NCI-H345 treated with DMSO at 0.1 percent for 48 hours (cell line): ENCODE measurements around the gene NACC2.

Experiments
- DNase-seq: peaks from one replicate; lab custom pipeline; 2025; ENCODE audit not compliant: unreplicated experiment; lab: John Stamatoyannopoulos, UW

NACC2 gene

GRCh38 chr9:136015656-136016571, 79.2 kb downstream of the NACC2 start:
- DNase-seq, result no peak

DNA sequence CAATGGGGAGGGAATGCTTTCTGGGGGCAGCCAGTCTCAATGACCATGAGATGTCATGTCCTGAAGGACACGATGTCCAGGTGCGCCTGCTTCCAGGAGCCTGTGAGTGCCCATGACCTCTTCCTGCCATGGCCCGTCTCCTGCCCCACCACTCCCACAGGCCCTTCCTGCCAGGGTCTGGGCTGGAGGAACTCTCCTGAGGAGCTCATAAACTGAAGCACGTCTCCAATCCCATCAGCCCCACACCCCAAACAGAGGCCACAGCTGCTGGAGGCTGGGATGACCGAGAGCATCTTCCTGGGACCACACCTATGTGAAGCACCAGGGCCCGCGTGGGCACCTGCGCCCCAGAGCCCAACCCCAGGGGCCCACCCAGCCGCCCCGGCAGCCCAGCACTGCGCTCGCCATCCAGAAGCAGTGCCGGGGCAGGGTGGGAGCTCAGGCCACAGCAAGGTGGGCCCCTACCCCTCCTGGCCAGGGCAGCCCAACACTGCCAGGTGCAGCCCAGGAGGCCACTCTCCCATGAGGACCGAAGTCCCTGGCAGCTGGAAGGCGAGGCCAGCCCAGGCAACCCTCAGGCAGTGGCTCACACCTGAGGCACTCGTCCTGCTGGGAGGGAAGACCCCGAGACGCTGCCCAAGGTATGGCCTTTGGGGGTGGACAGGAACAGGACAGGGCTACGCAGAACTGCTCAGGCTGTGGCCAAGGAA, 80.0 kb downstream of the NACC2 start:
- DNase-seq, result no peak

GRCh38 chr9:136014147-136014923, 80.8 kb downstream of the NACC2 start:
- DNase-seq, result no peak

GRCh38 chr9:136013524-136014034, 81.5 kb downstream of the NACC2 start:
- DNase-seq, result no peak

- DNase-seq, result no peak
These were observed 82.0 kb downstream of the NACC2 start for GRCh38 chr9:136013116-136013515.

GRCh38 chr9:136012651-136013050, 82.4 kb downstream of the NACC2 start:
- DNase-seq, result no peak

DNA sequence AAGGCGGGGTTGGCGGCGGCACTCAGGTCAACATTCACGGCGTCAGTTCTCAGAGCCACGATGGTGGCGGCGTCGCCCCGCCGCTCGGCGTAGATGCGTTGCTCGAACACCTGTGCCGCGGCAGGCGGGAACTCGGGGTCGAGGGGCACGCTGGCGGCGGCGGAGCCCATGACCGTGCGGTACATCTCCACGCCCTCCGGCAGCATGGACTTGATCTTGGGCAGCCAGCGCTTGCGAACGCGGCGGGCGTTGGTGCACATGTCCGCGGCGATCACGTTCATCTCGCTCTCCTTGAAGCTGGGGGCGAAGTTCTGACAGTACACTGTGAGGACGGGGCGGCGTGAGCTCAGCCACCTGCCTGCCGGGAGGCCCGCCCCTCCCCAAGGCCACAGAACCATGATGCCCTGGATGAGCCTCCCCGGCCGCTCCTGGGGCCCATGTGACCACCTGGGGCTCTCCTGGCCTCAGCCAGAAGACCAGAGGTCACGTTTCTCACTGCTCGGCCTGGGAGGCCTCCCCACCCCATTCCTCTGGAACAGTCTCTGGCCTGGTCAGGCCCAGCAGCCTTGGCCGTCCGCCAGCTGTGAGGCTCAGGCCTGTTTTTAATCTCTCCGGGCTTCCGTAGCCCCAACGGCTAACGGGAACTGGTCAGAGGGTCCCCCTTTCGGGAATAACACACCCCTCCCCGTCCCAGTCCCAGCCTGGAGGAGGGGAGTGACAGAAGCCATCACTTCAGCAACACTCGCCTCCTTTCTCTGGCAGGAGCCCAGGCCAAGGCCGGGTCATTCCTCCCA, 83.2 kb downstream of the NACC2 start:
- no peak for DNase-seq

- DNase-seq, result no peak
These were observed 83.8 kb downstream of the NACC2 start for GRCh38 chr9:136011376-136011702.

- no peak for DNase-seq
These were observed 84.3 kb downstream of the NACC2 start for GRCh38 chr9:136010615-136011361.

DNA sequence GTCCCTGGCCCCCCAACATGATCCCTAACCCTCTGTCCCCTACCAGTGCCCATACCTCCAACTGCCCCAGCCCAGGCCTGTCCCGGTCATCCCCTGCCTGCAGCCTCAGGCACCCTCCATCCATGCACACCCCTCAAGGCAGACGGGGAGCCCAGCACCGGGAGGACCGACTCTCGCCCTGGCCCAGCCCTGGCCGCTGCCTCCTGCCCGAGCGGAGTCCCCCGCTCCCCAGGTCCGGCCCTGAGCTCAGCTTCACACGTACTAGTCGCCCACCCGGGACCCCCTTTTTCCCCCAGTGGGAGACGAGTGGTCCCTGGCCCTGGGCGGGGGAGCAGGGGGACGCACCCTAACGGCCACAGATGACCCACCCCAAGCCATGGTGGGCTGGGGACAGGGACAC, 84.9 kb downstream of the NACC2 start:
- no peak for DNase-seq

GRCh38 chr9:136009516-136009915, 85.6 kb downstream of the NACC2 start:
- DNase-seq, result no peak

DNA sequence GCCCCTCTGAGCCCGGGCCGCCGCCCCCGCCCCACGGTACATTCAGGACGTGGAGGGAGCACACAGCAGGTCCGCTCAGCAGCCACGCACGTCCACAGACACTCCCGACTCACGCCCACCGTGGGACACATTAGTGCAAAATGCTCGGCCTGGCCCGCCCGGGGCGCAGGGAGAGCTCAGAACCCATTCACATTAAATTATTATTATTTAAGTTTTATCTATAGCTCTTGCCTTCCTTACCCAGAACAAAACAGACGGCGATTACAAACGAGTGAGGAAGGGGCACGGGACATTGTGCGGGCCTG, 86.4 kb downstream of the NACC2 start:
- no peak for DNase-seq

DNA sequence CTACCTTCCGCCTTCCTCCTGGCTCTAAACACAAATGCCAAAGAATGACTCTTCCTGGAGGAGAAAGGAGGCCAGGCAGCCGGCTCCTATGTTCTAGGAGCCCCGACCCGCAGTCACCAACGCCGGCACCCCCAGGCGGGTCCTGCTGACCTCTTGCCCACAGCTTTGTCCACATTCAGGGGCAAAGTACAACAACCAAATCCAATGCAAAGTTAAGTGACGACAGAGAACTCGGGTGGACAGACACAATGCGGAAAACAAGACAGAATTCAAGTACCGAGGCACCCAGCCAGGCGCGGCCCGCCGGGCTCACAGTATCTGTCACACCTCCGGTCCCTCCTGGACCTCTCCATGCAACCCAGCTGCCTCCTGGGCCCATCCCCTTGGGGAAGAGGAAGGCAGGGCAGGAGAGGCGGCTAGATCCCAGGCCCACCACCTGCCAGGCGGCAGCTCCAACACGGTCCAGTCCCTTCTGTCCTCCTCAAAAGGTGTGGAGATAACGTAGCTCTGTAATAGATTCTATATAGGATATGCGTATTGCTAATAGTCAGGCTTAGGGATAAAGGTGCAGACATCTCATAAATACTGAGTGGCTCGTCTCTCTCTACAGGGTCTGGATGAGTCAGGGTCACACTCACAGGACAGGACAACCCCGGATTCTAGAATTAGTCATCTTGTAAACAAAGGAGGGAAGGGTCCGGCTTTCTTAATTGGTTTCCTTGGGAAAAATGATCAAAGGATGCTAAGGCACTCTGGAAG, 87.0 kb downstream of the NACC2 start:
- DNase-seq, result no peak

DNA sequence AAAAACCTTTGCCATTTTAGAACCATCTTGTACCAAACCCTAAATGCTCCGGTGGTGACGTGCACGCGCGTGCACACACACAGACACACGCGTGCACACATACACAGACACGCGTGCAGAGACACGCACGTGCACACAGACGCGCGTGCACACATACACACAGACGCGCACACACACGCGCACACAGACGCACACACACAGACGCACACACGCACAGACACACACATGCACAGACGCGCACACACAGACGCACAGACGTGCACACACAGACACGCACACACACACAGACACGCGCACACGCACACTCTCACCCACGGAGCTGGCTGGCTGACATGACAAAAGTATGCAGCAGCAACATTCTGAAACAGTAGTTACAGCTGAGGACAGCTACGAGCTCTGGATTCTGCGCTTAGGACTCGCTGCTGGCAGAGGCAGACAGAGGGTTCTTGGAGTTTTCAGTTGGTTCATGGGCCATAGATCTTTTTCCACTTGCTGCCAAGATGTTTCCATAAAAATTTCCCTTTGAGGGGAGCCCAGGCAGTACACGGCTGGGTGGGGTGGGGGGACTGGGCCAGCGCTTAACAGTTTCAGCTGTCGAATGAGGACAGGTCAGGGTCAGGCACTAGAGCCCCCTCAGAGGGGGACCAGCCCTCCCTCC, 87.7 kb downstream of the NACC2 start:
- DNase-seq, result no peak

GRCh38 chr9:136006169-136006568, 88.9 kb downstream of the NACC2 start:
- no peak for DNase-seq

DNA sequence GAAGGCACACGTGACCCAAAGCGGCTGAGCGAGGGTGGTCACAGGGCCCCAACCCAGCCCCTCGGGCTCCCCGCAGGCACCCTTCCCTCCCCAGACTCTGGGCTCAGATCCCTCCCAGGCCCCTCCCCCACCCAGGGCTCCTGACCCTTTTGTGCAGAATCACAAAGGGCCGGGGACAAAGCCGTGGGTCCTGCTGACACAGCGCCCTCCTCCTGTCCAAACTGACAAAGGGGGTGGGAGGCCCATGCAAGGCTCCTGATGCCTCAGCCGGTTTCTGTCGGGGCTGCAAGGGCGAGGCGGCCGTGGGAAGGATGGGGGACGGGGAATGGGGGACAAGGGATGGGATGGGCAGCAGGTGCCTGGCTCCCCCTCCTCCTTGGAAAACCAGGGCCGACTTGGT, 90.4 kb downstream of the NACC2 start:
- DNase-seq, result no peak

DNA sequence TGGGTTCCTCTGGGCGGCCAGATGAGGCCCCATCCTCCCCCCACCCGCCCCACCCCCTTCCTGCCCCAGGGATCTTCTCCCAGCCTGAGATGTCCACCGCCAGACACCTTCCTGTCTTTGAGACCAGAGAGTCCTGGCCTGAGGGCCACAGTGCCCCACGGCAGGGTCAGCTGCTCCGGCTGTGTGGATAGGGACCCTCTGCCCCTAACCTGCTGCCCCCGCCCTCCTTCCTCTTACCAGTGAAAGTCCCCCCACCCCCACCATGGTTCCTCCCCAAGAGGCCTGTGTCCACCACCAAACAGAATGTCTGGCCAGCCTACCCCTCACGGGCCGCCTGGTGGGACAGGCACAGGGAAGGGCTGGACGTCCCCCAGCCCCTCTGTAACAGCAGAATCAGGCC, 90.9 kb downstream of the NACC2 start:
- no peak for DNase-seq

DNA sequence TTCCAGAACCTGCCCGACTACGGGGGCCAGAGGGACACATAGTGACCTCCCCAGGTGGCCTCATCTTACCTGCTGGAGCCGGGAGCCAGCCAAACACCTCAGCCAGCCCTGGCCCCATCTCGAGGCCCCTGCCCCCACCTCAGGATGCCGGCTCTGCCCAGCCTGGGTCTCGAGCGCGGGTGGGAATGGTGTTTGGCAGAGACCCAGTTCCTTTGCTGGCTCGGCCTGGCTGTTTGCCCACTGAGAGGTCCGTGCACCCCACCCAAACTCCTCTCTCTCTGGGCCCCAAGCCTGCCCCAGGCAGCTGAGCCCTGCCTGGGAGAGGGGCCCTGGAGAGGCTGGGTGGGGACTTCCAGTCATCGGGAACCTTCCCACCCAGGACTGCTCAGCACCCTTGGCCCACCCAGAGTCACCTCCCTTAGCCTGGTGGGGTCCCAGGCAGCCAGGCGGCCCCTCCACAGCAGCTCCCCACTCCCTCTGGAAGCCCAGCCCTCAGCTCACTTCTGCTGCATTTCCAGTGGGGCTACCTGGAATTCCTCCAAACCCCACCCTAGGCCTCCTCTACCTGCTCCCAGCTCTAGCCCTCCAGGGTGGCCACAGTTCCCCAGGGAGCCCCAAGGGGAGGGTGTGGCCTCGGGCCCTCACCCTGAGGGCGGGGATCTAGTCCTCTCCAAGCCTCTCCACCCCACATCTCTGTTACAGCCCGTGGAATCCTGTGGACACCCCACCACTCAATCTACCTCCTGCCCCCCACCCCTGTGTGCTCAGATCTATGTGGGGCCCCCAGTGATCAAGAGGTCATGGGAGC, 91.5 kb downstream of the NACC2 start:
- no peak for DNase-seq
